ENCODE results near the gene ACP4.
A peak's percentile ranks its signal among the peaks of the same experiment; 100 is the strongest.

The ACP4 gene

GRCh38 chr19:50823389-50824042 lies 33.3 kb downstream of the ACP4 start, which contains the start of gene KLK1:
TSS of gene KLK1 (minus strand) at chr19:50823787. CDS start at chr19:50823748, 39 bp downstream.
- no peak for DNase-seq

GRCh38 chr19:50826492-50827240 lies 36.5 kb downstream of the ACP4 start:
- no peak for DNase-seq

- DNase-seq = no peak
These were observed 37.3 kb downstream of the ACP4 start for GRCh38 chr19:50827476-50827875.

GRCh38 chr19:50829801-50830200 lies 39.6 kb downstream of the ACP4 start:
- no peak for DNase-seq

GRCh38 chr19:50830266-50831025 lies 40.2 kb downstream of the ACP4 start:
- no peak for DNase-seq

GRCh38 chr19:50831026-50831396 lies 40.8 kb downstream of the ACP4 start:
- no peak for DNase-seq

- no peak for DNase-seq
These were observed 42.5 kb downstream of the ACP4 start for GRCh38 chr19:50832666-50833065.

GRCh38 chr19:50833117-50833801 lies 43.0 kb downstream of the ACP4 start, which contains the start of gene KLK15:
TSS of gene KLK15 (minus strand) at chr19:50833574. CDS start at chr19:50831492, 2,082 bp downstream.
- no peak for DNase-seq

- DNase-seq = no peak
These were observed 43.6 kb downstream of the ACP4 start for GRCh38 chr19:50833802-50834167.

- DNase-seq = no peak
These were observed 45.0 kb downstream of the ACP4 start for GRCh38 chr19:50835103-50835784.

GRCh38 chr19:50835785-50836542 lies 45.7 kb downstream of the ACP4 start:
- DNase-seq = peak; percentile 52 to 70

- no peak for DNase-seq
These were observed 46.5 kb downstream of the ACP4 start for GRCh38 chr19:50836543-50837195.

- no peak for DNase-seq
These were observed 47.1 kb downstream of the ACP4 start for GRCh38 chr19:50837300-50837699.

GRCh38 chr19:50838239-50838638 lies 48.0 kb downstream of the ACP4 start:
- no peak for DNase-seq

- no peak for DNase-seq
These were observed 49.8 kb downstream of the ACP4 start for GRCh38 chr19:50839712-50840655.

- DNase-seq = no peak
These were observed 51.9 kb downstream of the ACP4 start for GRCh38 chr19:50842130-50842529.

GRCh38 chr19:50843205-50843604 lies 53.0 kb downstream of the ACP4 start:
- DNase-seq = no peak

- no peak for DNase-seq
These were observed 53.5 kb downstream of the ACP4 start for GRCh38 chr19:50843701-50844221.

- no peak for DNase-seq
These were observed 54.2 kb downstream of the ACP4 start for GRCh38 chr19:50844296-50844935.

Measured in CD4-positive, alpha-beta T cell treated with Interferon alpha-2 for 1 hour (primary cell).